Measurements from ENCODE around the gene ZKSCAN5. TPM values are rescaled to one million over a fixed set of nuclear protein-coding genes. Genes with fewer than 3 reads are reported as not detected.

ZKSCAN5 gene
- polyA plus RNA-seq (2012; ENCODE audit: insufficient read length, low read depth): 6.3 TPM

DNA sequence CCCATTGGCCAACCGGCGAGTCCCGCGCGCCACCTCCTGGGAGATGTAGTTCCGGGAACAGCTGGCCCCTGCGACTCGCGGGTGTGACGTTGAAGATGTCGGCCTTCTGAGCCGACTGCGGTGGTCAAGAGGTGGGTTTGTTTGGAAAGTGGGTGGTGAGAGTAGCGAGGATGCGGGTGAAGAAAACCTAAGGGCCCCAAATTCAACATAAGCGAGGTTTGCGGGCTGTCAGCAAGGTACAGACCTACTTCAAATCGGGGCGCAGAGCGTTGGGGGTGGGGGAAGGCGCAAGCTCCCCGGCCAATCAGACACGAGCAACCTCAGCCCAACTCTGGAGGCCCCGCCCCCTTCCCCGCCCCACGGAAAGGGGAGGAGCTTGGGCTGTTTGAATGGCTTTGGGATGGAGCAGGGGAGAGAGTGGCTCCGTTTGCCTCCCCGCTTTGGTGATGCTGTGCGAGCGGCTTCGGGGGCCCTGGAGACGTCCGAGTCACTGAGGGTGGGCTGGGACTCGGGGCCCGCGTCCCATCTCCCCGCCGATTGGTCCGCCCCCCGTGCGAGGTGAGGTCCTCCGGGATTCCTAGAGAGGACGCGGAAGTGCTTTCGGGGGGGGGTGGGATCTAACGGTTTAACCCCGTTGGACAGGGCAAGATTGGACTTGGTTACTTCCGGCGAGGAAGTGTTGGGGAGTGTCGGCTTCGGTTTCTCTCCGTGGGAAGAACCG lies at the start of gene ZKSCAN5:
Gene ZKSCAN5 (plus strand): TSS at position 60 of the 721 bp plus-strand sequence. CDS start 1,383 bp downstream, outside the sequence.
- TF ChIP-seq SIN3A (IDR thresholded peaks at IDR 0.05; ENCODE audit: borderline replicate concordance, insufficient read depth, low read length) (0 out of 2 replicates have a peak, but pooled peaks have one; percentile 4), TAF1 (IDR thresholded peaks at IDR 0.05; ENCODE audit: borderline replicate concordance, insufficient read depth, low read length) (peak; percentile 88; the same call in 1 of the 2 replicates), FOXP2 (optimal IDR thresholded peaks at IDR 0.05; ENCODE audit: borderline replicate concordance, extremely low read depth, extremely low read length, insufficient read depth) (peak; percentile 69), POLR2AphosphoS5 (IDR thresholded peaks at IDR 0.05; ENCODE audit: low read depth, low read length) (peak; percentile 51)
- TF ChIP-seq, protein P1, sequence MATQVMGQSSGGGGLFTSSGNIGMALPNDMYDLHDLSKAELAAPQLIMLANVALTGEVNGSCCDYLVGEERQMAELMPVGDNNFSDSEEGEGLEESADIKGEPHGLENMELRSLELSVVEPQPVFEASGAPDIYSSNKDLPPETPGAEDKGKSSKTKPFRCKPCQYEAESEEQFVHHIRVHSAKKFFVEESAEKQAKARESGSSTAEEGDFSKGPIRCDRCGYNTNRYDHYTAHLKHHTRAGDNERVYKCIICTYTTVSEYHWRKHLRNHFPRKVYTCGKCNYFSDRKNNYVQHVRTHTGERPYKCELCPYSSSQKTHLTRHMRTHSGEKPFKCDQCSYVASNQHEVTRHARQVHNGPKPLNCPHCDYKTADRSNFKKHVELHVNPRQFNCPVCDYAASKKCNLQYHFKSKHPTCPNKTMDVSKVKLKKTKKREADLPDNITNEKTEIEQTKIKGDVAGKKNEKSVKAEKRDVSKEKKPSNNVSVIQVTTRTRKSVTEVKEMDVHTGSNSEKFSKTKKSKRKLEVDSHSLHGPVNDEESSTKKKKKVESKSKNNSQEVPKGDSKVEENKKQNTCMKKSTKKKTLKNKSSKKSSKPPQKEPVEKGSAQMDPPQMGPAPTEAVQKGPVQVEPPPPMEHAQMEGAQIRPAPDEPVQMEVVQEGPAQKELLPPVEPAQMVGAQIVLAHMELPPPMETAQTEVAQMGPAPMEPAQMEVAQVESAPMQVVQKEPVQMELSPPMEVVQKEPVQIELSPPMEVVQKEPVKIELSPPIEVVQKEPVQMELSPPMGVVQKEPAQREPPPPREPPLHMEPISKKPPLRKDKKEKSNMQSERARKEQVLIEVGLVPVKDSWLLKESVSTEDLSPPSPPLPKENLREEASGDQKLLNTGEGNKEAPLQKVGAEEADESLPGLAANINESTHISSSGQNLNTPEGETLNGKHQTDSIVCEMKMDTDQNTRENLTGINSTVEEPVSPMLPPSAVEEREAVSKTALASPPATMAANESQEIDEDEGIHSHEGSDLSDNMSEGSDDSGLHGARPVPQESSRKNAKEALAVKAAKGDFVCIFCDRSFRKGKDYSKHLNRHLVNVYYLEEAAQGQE (IDR thresholded peaks at IDR 0.05; ENCODE audit: insufficient read depth in 1 of 2, low read depth in 2 of 2, low read length in 2 of 2): no peak

- no peak for TF ChIP-seq TAF1 (IDR thresholded peaks at IDR 0.05; ENCODE audit: borderline replicate concordance, insufficient read depth, low read length)
These were observed 48.6 kb upstream of the ZKSCAN5 start for GRCh38 chr7:99455874-99456273.

GRCh38 chr7:99456288-99456687 lies 48.2 kb upstream of the ZKSCAN5 start:
- TF ChIP-seq SIN3A (IDR thresholded peaks at IDR 0.05; ENCODE audit: borderline replicate concordance, insufficient read depth, low read length): no peak
- TF ChIP-seq FOXP2 (optimal IDR thresholded peaks at IDR 0.05; ENCODE audit: borderline replicate concordance, extremely low read depth, extremely low read length, insufficient read depth): no peak
- TF ChIP-seq, protein P1 (IDR thresholded peaks at IDR 0.05; ENCODE audit: insufficient read depth in 1 of 2, low read depth in 2 of 2, low read length in 2 of 2): no peak
- no peak; the same call in 1 of the 2 replicates for TF ChIP-seq POLR2AphosphoS5 (IDR thresholded peaks at IDR 0.05; ENCODE audit: low read depth, low read length)
- TF ChIP-seq TAF1 (IDR thresholded peaks at IDR 0.05; ENCODE audit: borderline replicate concordance, insufficient read depth, low read length): no peak

GRCh38 chr7:99457050-99457649 lies 47.3 kb upstream of the ZKSCAN5 start:
- no peak for TF ChIP-seq SIN3A (IDR thresholded peaks at IDR 0.05; ENCODE audit: borderline replicate concordance, insufficient read depth, low read length)
- no peak for TF ChIP-seq TAF1 (IDR thresholded peaks at IDR 0.05; ENCODE audit: borderline replicate concordance, insufficient read depth, low read length)
- no peak for TF ChIP-seq FOXP2 (optimal IDR thresholded peaks at IDR 0.05; ENCODE audit: borderline replicate concordance, extremely low read depth, extremely low read length, insufficient read depth)
- TF ChIP-seq, protein P1 (IDR thresholded peaks at IDR 0.05; ENCODE audit: insufficient read depth in 1 of 2, low read depth in 2 of 2, low read length in 2 of 2): no peak
- no peak for TF ChIP-seq POLR2AphosphoS5 (IDR thresholded peaks at IDR 0.05; ENCODE audit: low read depth, low read length)

DNA sequence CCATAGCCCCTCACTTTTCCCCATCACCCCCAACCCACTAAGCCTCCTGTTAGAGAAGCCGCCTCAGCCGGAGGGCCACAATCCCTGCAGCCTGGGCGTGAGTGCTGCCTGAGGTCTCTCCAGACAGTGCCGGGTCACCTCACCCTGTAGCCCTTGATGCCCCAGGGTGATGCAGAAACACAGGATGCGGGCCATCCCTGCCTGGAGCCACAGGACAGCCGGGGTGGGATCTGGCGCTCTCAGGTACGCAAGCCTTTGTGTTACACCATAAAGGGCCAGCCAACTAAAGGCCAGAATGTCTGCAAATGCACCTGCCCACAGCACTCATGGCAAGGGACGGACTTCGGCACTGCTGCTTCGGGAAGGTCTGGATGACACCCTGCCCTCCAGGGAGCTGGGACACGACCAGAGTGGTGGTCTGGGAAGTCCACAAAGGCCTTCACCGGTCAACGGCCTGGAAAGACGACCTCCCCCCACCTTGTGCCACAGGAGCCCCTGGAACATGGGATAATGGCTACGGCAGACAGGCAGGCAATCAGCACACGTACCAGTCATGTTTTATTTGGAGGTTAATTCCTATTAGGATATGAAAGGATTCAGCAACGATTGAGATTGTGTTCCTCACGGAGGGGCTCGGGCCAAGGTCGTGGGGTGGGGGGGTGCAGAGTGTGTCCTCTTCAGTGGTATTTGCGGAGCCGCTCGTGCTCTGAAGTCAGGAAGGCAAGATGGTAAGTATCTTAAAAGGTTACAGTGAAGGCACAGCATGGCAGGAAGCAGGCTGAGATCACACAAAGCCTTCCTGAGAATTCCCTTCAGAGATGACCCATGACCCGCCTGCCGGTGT lies 46.6 kb upstream of the ZKSCAN5 start:
- no peak for TF ChIP-seq SIN3A (IDR thresholded peaks at IDR 0.05; ENCODE audit: borderline replicate concordance, insufficient read depth, low read length)
- TF ChIP-seq, protein P1 (IDR thresholded peaks at IDR 0.05; ENCODE audit: insufficient read depth in 1 of 2, low read depth in 2 of 2, low read length in 2 of 2): no peak
- no peak for TF ChIP-seq FOXP2 (optimal IDR thresholded peaks at IDR 0.05; ENCODE audit: borderline replicate concordance, extremely low read depth, extremely low read length, insufficient read depth)
- no peak for TF ChIP-seq POLR2AphosphoS5 (IDR thresholded peaks at IDR 0.05; ENCODE audit: low read depth, low read length)
- TF ChIP-seq TAF1 (IDR thresholded peaks at IDR 0.05; ENCODE audit: borderline replicate concordance, insufficient read depth, low read length): no peak
